ENCODE results near the gene WDFY4.

Gene WDFY4

DNA sequence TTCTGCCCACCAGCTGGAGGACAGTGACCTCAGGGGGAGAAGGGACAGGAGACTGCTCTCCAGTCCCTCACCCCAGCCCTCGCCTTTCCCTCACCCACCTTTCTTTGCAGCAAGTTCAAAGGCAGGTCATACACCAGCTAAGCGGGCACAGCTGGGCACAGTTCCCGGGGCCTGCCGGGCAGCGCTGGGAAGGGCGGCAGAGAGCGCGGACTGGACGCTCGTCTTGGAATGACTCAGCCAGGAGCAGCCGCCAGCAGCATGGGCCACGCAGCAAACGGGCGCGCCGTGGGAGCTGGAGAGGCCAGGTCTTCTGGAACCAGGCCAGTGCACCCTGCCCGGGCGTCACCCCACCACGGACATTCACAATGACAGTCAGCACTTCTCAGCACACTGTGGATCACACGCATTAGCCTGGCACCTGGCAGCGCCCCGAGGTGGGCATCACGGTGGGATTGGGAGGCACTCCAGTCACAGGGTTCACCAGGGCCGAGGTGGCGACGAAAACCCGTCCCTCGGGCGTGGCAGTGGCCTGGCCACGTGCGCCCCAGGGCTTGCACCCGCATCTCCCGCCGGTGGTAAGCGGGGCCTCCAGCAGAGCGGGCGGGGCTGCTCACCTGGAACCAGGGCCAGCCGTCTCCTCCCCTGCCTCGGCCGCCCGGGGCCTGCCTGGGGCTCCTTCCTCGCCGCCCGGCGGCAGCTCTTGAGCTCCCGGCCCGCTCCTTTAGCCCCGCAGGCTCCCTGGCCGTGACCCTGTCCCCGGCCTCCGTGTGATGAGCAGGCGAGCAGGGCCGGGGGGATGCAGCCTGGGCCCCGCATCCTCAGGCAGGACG is 29.0 kb upstream of the WDFY4 start:
- H3K4me3 ChIP-seq (ENCODE audit: severe bottlenecking), result peak overlapping the region; percentile 30
- H3K27ac ChIP-seq (ENCODE audit: poor library complexity, severe bottlenecking), result no peak overlapping the region
- no peaks in the 10 kb centered on the region for H3K36me3 ChIP-seq (ENCODE audit: low read depth)
- peak; percentile 66 for ATAC-seq (ENCODE audit: low read depth)
- H3K4me1 ChIP-seq (ENCODE audit: insufficient read depth, poor library complexity, severe bottlenecking), result no peaks in the 10 kb centered on the region
- TF ChIP-seq, protein P1, sequence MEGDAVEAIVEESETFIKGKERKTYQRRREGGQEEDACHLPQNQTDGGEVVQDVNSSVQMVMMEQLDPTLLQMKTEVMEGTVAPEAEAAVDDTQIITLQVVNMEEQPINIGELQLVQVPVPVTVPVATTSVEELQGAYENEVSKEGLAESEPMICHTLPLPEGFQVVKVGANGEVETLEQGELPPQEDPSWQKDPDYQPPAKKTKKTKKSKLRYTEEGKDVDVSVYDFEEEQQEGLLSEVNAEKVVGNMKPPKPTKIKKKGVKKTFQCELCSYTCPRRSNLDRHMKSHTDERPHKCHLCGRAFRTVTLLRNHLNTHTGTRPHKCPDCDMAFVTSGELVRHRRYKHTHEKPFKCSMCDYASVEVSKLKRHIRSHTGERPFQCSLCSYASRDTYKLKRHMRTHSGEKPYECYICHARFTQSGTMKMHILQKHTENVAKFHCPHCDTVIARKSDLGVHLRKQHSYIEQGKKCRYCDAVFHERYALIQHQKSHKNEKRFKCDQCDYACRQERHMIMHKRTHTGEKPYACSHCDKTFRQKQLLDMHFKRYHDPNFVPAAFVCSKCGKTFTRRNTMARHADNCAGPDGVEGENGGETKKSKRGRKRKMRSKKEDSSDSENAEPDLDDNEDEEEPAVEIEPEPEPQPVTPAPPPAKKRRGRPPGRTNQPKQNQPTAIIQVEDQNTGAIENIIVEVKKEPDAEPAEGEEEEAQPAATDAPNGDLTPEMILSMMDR (IDR thresholded peaks at IDR 0.05; ENCODE audit: poor library complexity, severe bottlenecking), result no peak
- H3K9me3 ChIP-seq (ENCODE audit: severe bottlenecking), result no peaks in the 10 kb centered on the region
- H3K27me3 ChIP-seq (ENCODE audit: insufficient read depth, poor library complexity, severe bottlenecking), result no peaks in the 10 kb centered on the region
- no peak for DNase-seq (ENCODE audit: low spot score)

DNA sequence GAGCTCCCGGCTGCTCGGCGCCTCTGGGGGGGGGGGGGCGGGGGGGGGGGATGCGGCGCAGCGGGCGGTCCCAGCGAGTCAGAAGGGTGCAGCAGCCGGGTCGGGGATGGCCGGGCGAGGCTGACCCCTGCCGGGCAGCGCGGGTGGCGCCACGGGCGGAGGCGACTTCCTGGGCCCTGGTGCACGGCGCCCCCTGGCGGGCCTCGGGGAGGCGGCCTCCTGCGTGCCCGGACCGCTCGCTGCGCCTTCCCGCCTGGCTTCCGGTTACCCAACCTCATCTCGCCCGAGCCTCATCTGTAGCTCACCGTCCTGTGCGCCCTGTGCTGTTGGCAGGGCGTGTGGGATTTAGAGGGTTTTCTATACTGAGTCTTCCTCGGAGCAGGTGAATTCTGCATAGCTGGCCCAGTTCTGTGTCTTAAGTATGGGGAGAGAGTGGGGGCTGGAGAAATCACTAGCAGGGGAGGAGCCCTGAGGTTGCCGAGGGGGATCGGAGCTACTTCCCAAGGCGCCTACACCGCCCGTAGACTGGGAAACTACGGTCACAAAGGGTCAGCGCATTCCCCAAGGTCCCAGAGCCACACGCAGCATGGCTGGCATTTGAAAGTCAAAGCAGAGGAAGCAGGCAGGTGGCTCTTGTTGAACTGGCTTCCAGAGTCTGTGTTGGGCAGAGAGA is 28.3 kb upstream of the WDFY4 start:
- H3K9me3 ChIP-seq (ENCODE audit: severe bottlenecking), result no peaks in the 10 kb centered on the region
- TF ChIP-seq, protein P1 (IDR thresholded peaks at IDR 0.05; ENCODE audit: poor library complexity, severe bottlenecking), result peak; percentile 88
- peak; percentile 82 for ATAC-seq (ENCODE audit: low read depth)
- H3K27ac ChIP-seq (ENCODE audit: poor library complexity, severe bottlenecking), result no peak overlapping the region
- H3K4me1 ChIP-seq (ENCODE audit: insufficient read depth, poor library complexity, severe bottlenecking), result no peaks in the 10 kb centered on the region
- no peak for DNase-seq (ENCODE audit: low spot score)
- no peaks in the 10 kb centered on the region for H3K36me3 ChIP-seq (ENCODE audit: low read depth)
- peak overlapping the region; percentile 30 for H3K4me3 ChIP-seq (ENCODE audit: severe bottlenecking)
- no peaks in the 10 kb centered on the region for H3K27me3 ChIP-seq (ENCODE audit: insufficient read depth, poor library complexity, severe bottlenecking)

DNA sequence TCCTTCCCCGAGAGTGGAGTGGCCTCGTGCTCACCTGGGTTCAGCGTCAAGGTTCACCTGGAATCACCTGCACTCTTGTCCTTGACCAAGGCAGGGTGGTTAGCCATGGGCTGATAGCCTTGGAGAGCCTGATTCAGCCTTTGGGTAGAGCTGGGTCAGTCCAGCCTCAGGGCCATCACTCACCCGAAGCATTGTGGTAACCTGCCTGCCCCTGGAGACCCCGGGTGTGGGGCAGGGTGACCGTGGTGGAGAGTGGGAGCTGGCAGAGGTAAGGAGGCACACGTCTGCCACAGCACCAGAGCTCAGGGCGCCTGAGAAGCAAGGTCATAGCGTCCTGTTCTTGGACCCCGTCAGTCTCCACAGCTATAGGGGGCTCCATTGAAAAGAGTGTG is 27.8 kb upstream of the WDFY4 start:
- no peaks in the 10 kb centered on the region for H3K9me3 ChIP-seq (ENCODE audit: severe bottlenecking)
- TF ChIP-seq, protein P1 (IDR thresholded peaks at IDR 0.05; ENCODE audit: poor library complexity, severe bottlenecking), result no peak
- DNase-seq (ENCODE audit: low spot score) (no peak), ATAC-seq (ENCODE audit: low read depth) (no peak)
- no peak overlapping the region for H3K4me3 ChIP-seq (ENCODE audit: severe bottlenecking)
- no peak overlapping the region for H3K27ac ChIP-seq (ENCODE audit: poor library complexity, severe bottlenecking)
- no peaks in the 10 kb centered on the region for H3K36me3 ChIP-seq (ENCODE audit: low read depth)
- H3K4me1 ChIP-seq (ENCODE audit: insufficient read depth, poor library complexity, severe bottlenecking), result no peaks in the 10 kb centered on the region
- no peaks in the 10 kb centered on the region for H3K27me3 ChIP-seq (ENCODE audit: insufficient read depth, poor library complexity, severe bottlenecking)

DNA sequence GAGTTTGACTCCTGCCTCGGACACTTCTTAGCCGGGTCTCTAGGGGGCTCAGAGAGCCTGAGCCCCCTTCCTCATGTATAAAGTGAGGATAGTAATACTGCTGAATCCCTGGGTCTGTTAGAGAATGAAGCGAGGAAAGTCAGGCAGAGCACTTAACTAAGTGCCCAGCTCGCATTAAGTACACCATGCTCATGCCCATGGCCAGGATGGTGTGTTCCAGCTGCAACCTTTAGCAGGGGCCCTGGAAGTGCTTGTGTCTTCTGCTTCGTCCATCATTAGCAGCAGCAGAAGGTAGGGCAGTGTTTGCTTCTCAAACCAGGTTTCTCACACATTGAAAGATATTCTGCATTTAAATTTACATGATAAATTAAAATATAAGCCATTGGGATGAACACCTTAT is 27.3 kb upstream of the WDFY4 start:
- no peaks in the 10 kb centered on the region for H3K27me3 ChIP-seq (ENCODE audit: insufficient read depth, poor library complexity, severe bottlenecking)
- H3K36me3 ChIP-seq (ENCODE audit: low read depth), result no peaks in the 10 kb centered on the region
- TF ChIP-seq, protein P1 (IDR thresholded peaks at IDR 0.05; ENCODE audit: poor library complexity, severe bottlenecking), result no peak
- no peaks in the 10 kb centered on the region for H3K4me1 ChIP-seq (ENCODE audit: insufficient read depth, poor library complexity, severe bottlenecking)
- no peaks in the 10 kb centered on the region for H3K9me3 ChIP-seq (ENCODE audit: severe bottlenecking)
- no peak overlapping the region for H3K27ac ChIP-seq (ENCODE audit: poor library complexity, severe bottlenecking)
- ATAC-seq (ENCODE audit: low read depth), result no peak
- H3K4me3 ChIP-seq (ENCODE audit: severe bottlenecking), result no peak overlapping the region
- DNase-seq (ENCODE audit: low spot score), result no peak
